ENCODE measurements around the gene NDUFB4.

GRCh38 chr3:120604784-120605183 lies 8.6 kb downstream of the NDUFB4 start:
- TF ChIP-seq CTCF (conservative IDR thresholded peaks at IDR 0.05; ENCODE audit: low read length) (no peak), EZH2phosphoT487 (IDR thresholded peaks at IDR 0.05; ENCODE audit: borderline replicate concordance) (no peak)
